Kidney (tissue), 14 donors: ENCODE data around the gene USP3. TPM values are rescaled to one million over a fixed set of nuclear protein-coding genes. Genes with fewer than 3 reads are reported as not detected.

ENCODE experiments used
- DNase-seq, 5 donors: peaks; one replicate each; pipeline ENCODE4 v3.0.0-alpha.2; 2013 to 2020
- FAIRE-seq: peaks from 2 replicates; lab custom pipeline; 2012; peaks lifted over from hg19 to GRCh38; lab: Jason Lieb, UNC
- H3K27ac ChIP-seq, 2 donors: one replicate each; pipeline ENCODE4 v1.7.0; 2013; ENCODE audit warnings: low read depth in 2 of 2, low read length in 2 of 2, inconsistent platforms in 1 of 2
- H3K27me3 ChIP-seq: one replicate; pipeline ENCODE4 v1.7.1; 2013; ENCODE audit warnings: low read length, inconsistent platforms; ENCODE audit not compliant: control insufficient read depth, insufficient read depth
- H3K36me3 ChIP-seq, 3 donors: one replicate each; pipeline versions ENCODE4 v1.7.0 to v1.7.1; 2013; ENCODE audit warnings: low read length in 3 of 3, control low read depth in 1 of 3, inconsistent platforms in 1 of 3; ENCODE audit not compliant: insufficient read depth in 3 of 3, control insufficient read depth in 2 of 3
- H3K4me1 ChIP-seq, 3 donors: one replicate each; pipeline versions ENCODE4 v1.7.0 to v1.7.1; 2013; ENCODE audit warnings: low read length in 3 of 3, inconsistent platforms in 1 of 3, low read depth in 1 of 3; ENCODE audit not compliant: control insufficient read depth in 2 of 3, insufficient read depth in 2 of 3
- H3K4me3 ChIP-seq, 3 donors: one replicate each; pipeline versions ENCODE4 v1.7.0 to v1.8.1; 2013; ENCODE audit warnings: low read length in 3 of 3, control low read depth in 1 of 3, inconsistent platforms in 1 of 3
- H3K9ac ChIP-seq, 3 donors: one replicate each; pipeline versions ENCODE4 v1.7.0 to v1.7.1; 2013; ENCODE audit warnings: low read length in 3 of 3, control low read depth in 1 of 3, inconsistent platforms in 1 of 3
- H3K9me3 ChIP-seq, 3 donors: one replicate each; pipeline versions ENCODE4 v1.7.0 to v1.7.1; 2013; ENCODE audit warnings: low read length in 3 of 3, control low read depth in 1 of 3, inconsistent platforms in 1 of 3; ENCODE audit not compliant: control insufficient read depth in 2 of 3, insufficient read depth in 1 of 3
- intact Hi-C: fragments of 100-400 bp; cut with DNase I; formaldehyde crosslinking; loops from one replicate; pipeline ENCODE4 v1.11.1; 2022
- polyA plus RNA-seq: library from polyadenylated mRNA; stranded (reverse); fragments of 350-450 nt; fragmentation: Illumina TruSeq; extraction: RNeasy Lipid Tissue Mini Kit (QIAGEN cat#74804); gene quantifications from one replicate; pipeline ENCODE4 v1.2.3, GENCODE V29; 2014; ENCODE audit warnings: low read depth, low replicate concordance; ENCODE audit not compliant: insufficient read depth
- total RNA-seq: library from RNA; stranded (reverse); fragmentation: NEBNext Ultra II Directional; extraction: Animal tissue kit (Norgen Biotek cat#: 25700); gene quantifications from one replicate; pipeline ENCODE4 v1.2.1, GENCODE V29; 2021
- TF ChIP-seq, protein P1 (sequence below): IDR thresholded peaks from 3 replicates; pipeline ENCODE4 v1.5.1; 2012; ENCODE audit warnings: mild to moderate bottlenecking, moderate library complexity, borderline replicate concordance; ENCODE audit not compliant: insufficient read depth; ENCODE audit errors: extremely low read depth
- donor health status: control.
- donor health status: control.
- donor health status: control.
- donor health status: control.
- donor health status: control.
- donor health status: DM: yes; HTN: yes; CAD: no.
- donor health status: Normal renal cell carcinoma (clear cell type).

The USP3 gene
- total and polyA plus RNA-seq, 2 donors from 2014 or later, result 25.2 to 72.5 TPM

DNA sequence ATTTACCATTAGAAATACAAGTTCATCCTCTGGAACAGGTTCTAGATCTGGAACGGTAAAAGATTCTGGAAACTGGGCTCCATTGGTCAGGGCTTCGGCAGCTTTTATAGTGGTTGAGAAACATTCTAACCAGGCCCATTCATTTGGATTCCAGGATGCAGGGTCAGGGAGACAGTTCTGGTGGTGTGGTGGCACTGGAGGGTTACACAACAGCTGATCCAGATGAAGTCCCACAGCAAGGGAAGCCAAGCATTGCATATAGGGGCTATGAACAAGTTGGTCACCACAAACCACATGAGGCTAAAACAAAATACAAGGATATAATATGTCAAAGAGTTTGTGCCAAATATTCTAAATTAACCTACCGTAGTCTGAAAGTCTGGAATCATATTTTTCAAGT lies 135.8 kb downstream of the USP3 start:
- FAIRE-seq (no peak), DNase-seq (no peak)
- intact Hi-C loops, result no loop called here
- Histone ChIP-seq H3K27me3 (no peaks in the 10 kb centered on the region), H3K36me3 (peaks cover 17 to 57% (median 43%) of the 10 kb centered on the region in 3 donors), H3K4me1 (no peaks in the 10 kb centered on the region), H3K9ac (no peak overlapping the region), H3K9me3 (no peaks in the 10 kb centered on the region), H3K27ac (no peak overlapping the region), H3K4me3 (no peak overlapping the region)
- TF ChIP-seq, protein P1, sequence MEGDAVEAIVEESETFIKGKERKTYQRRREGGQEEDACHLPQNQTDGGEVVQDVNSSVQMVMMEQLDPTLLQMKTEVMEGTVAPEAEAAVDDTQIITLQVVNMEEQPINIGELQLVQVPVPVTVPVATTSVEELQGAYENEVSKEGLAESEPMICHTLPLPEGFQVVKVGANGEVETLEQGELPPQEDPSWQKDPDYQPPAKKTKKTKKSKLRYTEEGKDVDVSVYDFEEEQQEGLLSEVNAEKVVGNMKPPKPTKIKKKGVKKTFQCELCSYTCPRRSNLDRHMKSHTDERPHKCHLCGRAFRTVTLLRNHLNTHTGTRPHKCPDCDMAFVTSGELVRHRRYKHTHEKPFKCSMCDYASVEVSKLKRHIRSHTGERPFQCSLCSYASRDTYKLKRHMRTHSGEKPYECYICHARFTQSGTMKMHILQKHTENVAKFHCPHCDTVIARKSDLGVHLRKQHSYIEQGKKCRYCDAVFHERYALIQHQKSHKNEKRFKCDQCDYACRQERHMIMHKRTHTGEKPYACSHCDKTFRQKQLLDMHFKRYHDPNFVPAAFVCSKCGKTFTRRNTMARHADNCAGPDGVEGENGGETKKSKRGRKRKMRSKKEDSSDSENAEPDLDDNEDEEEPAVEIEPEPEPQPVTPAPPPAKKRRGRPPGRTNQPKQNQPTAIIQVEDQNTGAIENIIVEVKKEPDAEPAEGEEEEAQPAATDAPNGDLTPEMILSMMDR, result no peak

Other genes with a start within 250 kb of the USP3 start
- gene APH1B, start 227.0 kb upstream of the USP3 start, total RNA-seq, result 22.4 TPM
- 12.3 TPM for gene APH1B, start 227.0 kb upstream of the USP3 start, polyA plus RNA-seq
- 237 TPM for gene CA12, start 122.7 kb upstream of the USP3 start, total RNA-seq
- gene CA12, start 122.7 kb upstream of the USP3 start, polyA plus RNA-seq, result 242 TPM
- gene FBXL22, start 92.8 kb downstream of the USP3 start, total RNA-seq, result 4.7 TPM
- 1.2 TPM for gene FBXL22, start 92.8 kb downstream of the USP3 start, polyA plus RNA-seq